ENCODE measurements around the gene PCNX3.

PCNX3 gene

DNA sequence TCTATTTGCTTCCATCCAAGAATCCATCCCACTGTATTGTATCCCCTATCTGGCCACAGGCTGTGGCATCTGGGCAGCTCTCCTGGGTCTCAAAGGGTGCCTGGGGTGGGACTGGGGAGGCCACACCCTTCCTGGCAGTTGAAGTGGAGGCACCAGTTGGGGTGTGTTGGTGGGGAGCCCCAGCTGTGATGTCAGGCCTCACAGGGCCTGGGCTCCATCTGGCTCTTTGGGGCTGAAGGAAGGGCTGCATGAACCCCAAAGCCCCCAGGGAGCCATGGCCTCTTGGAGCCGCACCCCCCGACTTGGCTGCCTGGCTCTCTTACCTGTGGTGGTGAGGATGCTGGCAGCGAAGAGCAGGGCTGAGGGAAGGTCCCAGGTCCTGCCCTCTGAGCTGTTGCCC is 20.4 kb upstream of the PCNX3 start:
- peaks cover 32% of the 10 kb centered on the region for H3K27me3 Mint-ChIP-seq (ENCODE audit: low read depth)
- H3K4me1 Mint-ChIP-seq: peaks cover 6% of the 10 kb centered on the region
- no peak overlapping the region for H3K4me3 Mint-ChIP-seq
- no peak overlapping the region for H3K27ac Mint-ChIP-seq
- H3K36me3 Mint-ChIP-seq (ENCODE audit: low read depth): peaks cover 13% of the 10 kb centered on the region
- TF ChIP-seq, protein P1, sequence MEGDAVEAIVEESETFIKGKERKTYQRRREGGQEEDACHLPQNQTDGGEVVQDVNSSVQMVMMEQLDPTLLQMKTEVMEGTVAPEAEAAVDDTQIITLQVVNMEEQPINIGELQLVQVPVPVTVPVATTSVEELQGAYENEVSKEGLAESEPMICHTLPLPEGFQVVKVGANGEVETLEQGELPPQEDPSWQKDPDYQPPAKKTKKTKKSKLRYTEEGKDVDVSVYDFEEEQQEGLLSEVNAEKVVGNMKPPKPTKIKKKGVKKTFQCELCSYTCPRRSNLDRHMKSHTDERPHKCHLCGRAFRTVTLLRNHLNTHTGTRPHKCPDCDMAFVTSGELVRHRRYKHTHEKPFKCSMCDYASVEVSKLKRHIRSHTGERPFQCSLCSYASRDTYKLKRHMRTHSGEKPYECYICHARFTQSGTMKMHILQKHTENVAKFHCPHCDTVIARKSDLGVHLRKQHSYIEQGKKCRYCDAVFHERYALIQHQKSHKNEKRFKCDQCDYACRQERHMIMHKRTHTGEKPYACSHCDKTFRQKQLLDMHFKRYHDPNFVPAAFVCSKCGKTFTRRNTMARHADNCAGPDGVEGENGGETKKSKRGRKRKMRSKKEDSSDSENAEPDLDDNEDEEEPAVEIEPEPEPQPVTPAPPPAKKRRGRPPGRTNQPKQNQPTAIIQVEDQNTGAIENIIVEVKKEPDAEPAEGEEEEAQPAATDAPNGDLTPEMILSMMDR (IDR thresholded peaks at IDR 0.05; ENCODE audit: unreplicated experiment in 3 of 3): no peak
- no peaks in the 10 kb centered on the region for H3K9me3 Mint-ChIP-seq

DNA sequence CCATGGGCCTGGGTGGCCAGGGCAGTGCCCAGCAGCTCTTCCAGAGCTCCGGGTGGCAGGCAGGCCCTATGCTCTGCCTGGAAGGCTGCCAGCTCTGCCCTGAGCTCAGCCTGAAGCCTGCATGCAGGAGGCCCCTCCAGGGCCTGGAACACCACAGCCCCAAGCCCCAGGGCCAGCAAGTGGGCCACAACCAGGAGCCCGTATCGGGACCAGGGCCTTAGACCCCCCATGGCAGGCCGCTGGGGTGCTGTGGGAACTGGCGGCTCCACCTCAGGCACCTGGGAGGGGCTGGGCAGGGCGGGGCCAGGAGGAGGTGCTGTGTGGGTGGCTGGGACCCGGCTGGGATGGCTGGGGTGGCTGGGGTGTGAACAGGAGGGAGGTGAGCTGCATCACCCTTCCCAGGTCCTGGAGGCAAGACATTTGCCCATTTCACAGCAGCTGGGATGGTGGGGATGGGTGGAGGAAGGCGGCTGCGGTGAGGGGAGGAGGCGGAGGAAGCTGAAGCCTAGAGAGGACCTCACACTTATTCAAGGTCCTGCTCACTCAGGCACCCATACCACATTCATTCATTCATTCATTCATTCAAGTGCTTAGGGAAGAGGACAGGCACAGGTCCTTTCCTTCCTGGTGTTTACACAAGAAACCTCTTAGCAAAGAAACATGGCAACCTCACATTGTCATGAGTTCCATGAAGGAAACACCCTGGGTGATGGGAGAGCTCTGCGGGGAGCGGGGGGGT is 19.9 kb upstream of the PCNX3 start, which contains the start of gene KCNK7:
KCNK7 (minus strand) TSS at position 258 of the 739 bp plus-strand sequence; CDS start at position 230, 28 bp downstream.
- Mint-ChIP-seq H3K27me3 (ENCODE audit: low read depth) (peaks cover 28% of the 10 kb centered on the region), H3K4me3 (no peak within 1 kb of the TSS), H3K36me3 (ENCODE audit: low read depth) (peaks cover 10% of the 10 kb centered on the region), H3K4me1 (peaks cover under 1% of the 10 kb centered on the region), H3K9me3 (no peaks in the 10 kb centered on the region), H3K27ac (no peak within 1 kb of the TSS)
- TF ChIP-seq, protein P1 (IDR thresholded peaks at IDR 0.05; ENCODE audit: unreplicated experiment in 3 of 3): no peak

DNA sequence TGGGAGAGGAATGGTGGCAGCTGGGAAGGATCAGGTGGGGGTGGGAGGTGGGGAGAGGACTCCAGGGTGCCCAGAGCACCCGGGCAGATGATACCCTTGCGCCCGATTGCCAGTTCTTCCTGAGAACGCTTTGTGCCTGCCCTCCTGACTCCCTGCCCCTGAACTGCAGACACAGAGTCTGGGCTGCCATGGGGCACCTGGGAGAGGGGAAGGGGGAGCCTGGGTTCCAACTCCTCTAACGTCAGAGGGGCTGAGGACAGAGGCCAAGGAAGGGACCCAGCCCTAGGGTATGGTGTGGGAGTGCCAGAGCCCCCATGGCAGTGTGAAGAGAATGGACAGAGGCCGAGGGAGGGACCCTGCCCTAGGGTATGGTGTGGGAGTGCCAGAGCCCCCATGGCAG is 19.1 kb upstream of the PCNX3 start:
- Mint-ChIP-seq H3K9me3 (no peaks in the 10 kb centered on the region), H3K36me3 (ENCODE audit: low read depth) (peaks cover 16% of the 10 kb centered on the region), H3K4me3 (no peak overlapping the region), H3K27me3 (ENCODE audit: low read depth) (peaks cover 24% of the 10 kb centered on the region), H3K27ac (no peak overlapping the region), H3K4me1 (no peaks in the 10 kb centered on the region)
- TF ChIP-seq, protein P1 (IDR thresholded peaks at IDR 0.05; ENCODE audit: unreplicated experiment in 3 of 3): no peak

DNA sequence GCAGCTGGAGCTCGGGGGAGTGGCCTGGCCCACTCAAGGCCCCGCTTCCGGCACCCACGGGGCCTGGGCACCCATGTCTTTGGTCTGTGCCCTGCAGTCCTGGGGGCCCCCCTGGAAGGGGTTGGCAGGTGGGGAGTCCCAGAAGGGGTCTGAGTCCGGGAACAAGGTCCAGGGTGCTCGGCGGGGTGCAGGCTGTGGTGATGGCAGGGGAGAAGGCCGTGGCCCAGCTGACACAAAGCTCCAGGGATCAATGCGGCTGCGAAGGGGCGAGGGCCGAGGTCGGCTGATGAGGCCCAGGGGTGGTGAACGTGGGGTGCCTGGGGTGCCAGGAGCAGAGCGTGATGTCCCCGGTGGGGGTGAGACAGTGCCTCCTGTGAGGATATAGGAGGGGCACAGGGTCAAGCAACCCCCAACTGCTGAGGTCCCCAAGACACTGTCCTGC is 17.3 kb upstream of the PCNX3 start:
- TF ChIP-seq, protein P1 (IDR thresholded peaks at IDR 0.05; ENCODE audit: unreplicated experiment in 3 of 3): no peak

DNA sequence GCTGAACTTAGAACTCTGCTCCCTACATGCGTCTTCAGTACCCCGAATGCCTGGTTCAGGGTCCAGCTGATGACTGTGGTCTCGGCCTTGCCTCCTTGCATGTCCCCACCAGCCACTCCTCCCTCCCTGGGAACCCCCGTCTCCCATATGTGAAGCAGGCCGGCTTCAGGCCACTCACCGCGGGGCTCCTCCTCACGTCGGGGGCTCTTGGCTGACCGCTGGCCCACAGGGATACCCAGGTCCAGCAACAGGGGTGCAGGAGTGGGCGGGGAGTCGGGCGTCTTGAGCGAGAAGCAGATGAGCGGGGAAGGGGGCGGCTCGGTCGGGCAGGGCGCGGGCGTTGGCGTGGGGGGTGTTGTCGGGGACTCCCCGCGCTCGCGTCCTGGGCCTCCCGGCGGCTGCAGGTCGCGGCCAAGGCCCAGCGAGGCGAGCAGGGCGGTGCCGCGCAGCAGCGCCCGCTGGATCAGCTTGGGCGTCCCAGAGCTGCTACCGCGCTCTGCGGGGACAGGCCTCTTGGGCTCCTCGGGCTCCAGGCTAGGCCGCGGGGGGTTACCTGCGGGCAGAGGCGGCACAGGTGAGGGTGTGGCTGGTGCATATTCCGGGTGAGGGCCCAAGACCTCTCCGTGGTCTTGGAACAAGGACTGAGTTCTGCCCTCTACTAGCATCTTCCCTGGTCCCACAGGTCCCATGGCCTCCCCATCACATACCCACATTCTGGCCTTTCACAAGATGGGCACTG is 16.2 kb upstream of the PCNX3 start:
- no peak overlapping the region for H3K27ac Mint-ChIP-seq
- TF ChIP-seq, protein P1 (IDR thresholded peaks at IDR 0.05; ENCODE audit: unreplicated experiment in 3 of 3): no peak
- no peak overlapping the region for H3K4me3 Mint-ChIP-seq
- H3K36me3 Mint-ChIP-seq (ENCODE audit: low read depth): peaks cover 30% of the 10 kb centered on the region
- peaks cover 7% of the 10 kb centered on the region for H3K27me3 Mint-ChIP-seq (ENCODE audit: low read depth)
- H3K9me3 Mint-ChIP-seq: no peaks in the 10 kb centered on the region
- peaks cover 12% of the 10 kb centered on the region for H3K4me1 Mint-ChIP-seq

More for the DNA sequence above, 17.3 kb upstream of the PCNX3 start:
- H3K27me3 Mint-ChIP-seq (ENCODE audit: low read depth): peaks cover 15% of the 10 kb centered on the region
- no peak overlapping the region for H3K4me3 Mint-ChIP-seq
- H3K27ac Mint-ChIP-seq: no peak overlapping the region
- H3K9me3 Mint-ChIP-seq: no peaks in the 10 kb centered on the region
- peaks cover 21% of the 10 kb centered on the region for H3K36me3 Mint-ChIP-seq (ENCODE audit: low read depth)
- H3K4me1 Mint-ChIP-seq: peaks cover under 1% of the 10 kb centered on the region
